ENCODE data around the gene DQX1.

DNA sequence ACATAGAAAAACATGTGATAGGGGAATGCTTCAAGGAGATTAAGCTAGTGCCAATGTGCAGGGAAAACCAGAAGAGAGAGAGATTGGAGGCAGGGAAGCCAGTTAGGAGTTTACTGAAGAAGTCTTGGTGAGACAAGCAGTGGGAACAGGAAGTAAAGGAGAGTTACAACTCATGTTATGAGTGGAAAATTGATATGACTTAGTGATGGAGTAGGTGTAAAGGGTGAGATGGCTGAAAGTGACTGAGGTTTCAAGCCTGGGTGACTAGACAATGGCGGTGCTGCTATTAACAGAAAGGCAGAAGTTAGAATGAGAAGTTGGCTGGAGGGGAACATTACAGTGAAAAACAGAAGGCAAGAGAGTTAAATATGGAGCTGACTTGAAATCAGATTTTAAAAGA lies 45.0 kb upstream of the DQX1 start:
- TF ChIP-seq, protein P1, sequence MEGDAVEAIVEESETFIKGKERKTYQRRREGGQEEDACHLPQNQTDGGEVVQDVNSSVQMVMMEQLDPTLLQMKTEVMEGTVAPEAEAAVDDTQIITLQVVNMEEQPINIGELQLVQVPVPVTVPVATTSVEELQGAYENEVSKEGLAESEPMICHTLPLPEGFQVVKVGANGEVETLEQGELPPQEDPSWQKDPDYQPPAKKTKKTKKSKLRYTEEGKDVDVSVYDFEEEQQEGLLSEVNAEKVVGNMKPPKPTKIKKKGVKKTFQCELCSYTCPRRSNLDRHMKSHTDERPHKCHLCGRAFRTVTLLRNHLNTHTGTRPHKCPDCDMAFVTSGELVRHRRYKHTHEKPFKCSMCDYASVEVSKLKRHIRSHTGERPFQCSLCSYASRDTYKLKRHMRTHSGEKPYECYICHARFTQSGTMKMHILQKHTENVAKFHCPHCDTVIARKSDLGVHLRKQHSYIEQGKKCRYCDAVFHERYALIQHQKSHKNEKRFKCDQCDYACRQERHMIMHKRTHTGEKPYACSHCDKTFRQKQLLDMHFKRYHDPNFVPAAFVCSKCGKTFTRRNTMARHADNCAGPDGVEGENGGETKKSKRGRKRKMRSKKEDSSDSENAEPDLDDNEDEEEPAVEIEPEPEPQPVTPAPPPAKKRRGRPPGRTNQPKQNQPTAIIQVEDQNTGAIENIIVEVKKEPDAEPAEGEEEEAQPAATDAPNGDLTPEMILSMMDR (IDR thresholded peaks at IDR 0.05; ENCODE audit: low read depth, low read length): no peak
- TF ChIP-seq, protein P2, sequence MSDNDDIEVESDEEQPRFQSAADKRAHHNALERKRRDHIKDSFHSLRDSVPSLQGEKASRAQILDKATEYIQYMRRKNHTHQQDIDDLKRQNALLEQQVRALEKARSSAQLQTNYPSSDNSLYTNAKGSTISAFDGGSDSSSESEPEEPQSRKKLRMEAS (IDR thresholded peaks at IDR 0.05; ENCODE audit: low read depth, low read length): no peak
- TF ChIP-seq POLR2A (IDR thresholded peaks at IDR 0.05; ENCODE audit: extremely low read depth, insufficient read length) (no peak), MYC (IDR thresholded peaks at IDR 0.05; ENCODE audit: low read depth, low read length) (no peak)

Measured in NB4 (cell line).